Esophagus squamous epithelium (tissue), 5 donors: ENCODE measurements around the gene ATF4. TPM values are rescaled to one million over a fixed set of nuclear protein-coding genes. Genes with fewer than 3 reads are reported as not detected.

Experiments used
- DNase-seq: peaks from one replicate; lab custom pipeline; 2025; lab: John Stamatoyannopoulos, UW
- H3K27ac ChIP-seq, 4 donors: fragments of 200-600 bp; sonication (generic); one replicate each; pipeline ENCODE4 v1.5.1; 2016 to 2019; ENCODE audit warnings: mild to moderate bottlenecking in 1 of 4
- H3K27me3 ChIP-seq, 4 donors: fragments of 200-600 bp; sonication (generic); 1 replicate in 3 of 4; 2 replicates in 1 of 4; pipeline versions ENCODE4 v1.5.1 to v1.6.0; 2017 to 2021; ENCODE audit warnings: antibody characterized with exemption in 1 of 4
- H3K36me3 ChIP-seq, 3 donors: fragments of 200-600 bp; sonication (generic); one replicate each; pipeline ENCODE4 v1.5.1; 2016 to 2019
- H3K4me1 ChIP-seq, 3 donors: fragments of 200-600 bp; sonication (generic); one replicate each; pipeline ENCODE4 v1.5.1; 2017 to 2019
- H3K4me3 ChIP-seq, 4 donors: fragments of 200-600 bp; sonication (generic); 1 replicate in 3 of 4; 2 replicates in 1 of 4; pipeline ENCODE4 v1.5.1; 2016 to 2019; ENCODE audit warnings: mild to moderate bottlenecking in 2 of 4, moderate library complexity in 1 of 4
- H3K9me3 ChIP-seq, 3 donors: fragments of 200-600 bp; sonication (generic); one replicate each; pipeline ENCODE4 v1.5.1; 2016 to 2019
- POLR2A ChIP-seq, 4 donors: fragments of 450-650 bp; IDR thresholded peaks; one replicate each; pipeline ENCODE4 v1.6.1; 2017; ENCODE audit warnings: antibody characterized with exemption in 4 of 4, mild to moderate bottlenecking in 4 of 4, moderate library complexity in 3 of 4
- WGBS, 2 donors: methylation state at CpG; one replicate each; pipeline ENCODE4 v1.1.5; 2018; 5-methylcytosine and 5-hydroxymethylcytosine counted together
- intact Hi-C: fragments of 100-400 bp; cut with DNase I; formaldehyde crosslinking; loops from one replicate; pipeline ENCODE4 v1.15.0; 2022
- total RNA-seq, 4 donors: library from RNA; depleted of rRNA; stranded (reverse); fragments of >200 nt; gene quantifications; one replicate each; pipeline ENCODE4 v1.1.0, GENCODE V29; 2016
- TF ChIP-seq, protein P1 (sequence below), 6 experiments: fragments of 450-650 bp in 4 of 6; fragments of 200-600 bp in 2 of 6; sonication (generic) in 2 of 6; IDR thresholded peaks; one replicate each; pipeline ENCODE4 v1.5.1; 2016 to 2019; ENCODE audit warnings: antibody characterized with exemption in 6 of 6, mild to moderate bottlenecking in 4 of 6, moderate library complexity in 4 of 6
- donor health status: DM: yes; HTN: yes; CAD: no.

ATF4 gene
- total RNA-seq, 4 donors from 2014 or later = 170 to 288 (median 234) TPM

GRCh38 chr22:39492186-39492585 lies 28.2 kb upstream of the ATF4 start:
- Histone ChIP-seq H3K4me1 (peaks cover 0 to 40% (median 10%) of the 10 kb centered on the region in 3 donors), H3K27me3 (no peaks in the 10 kb centered on the region), H3K36me3 (no peaks in the 10 kb centered on the region), H3K27ac (no peak overlapping the region), H3K9me3 (no peaks in the 10 kb centered on the region), H3K4me3 (no peak overlapping the region)
- WGBS, 2 donors = 59 to 82% methylated on average over 2 to 3 of the region's 3 CpGs
- intact Hi-C loops = no loop called here
- TF ChIP-seq, protein P1, sequence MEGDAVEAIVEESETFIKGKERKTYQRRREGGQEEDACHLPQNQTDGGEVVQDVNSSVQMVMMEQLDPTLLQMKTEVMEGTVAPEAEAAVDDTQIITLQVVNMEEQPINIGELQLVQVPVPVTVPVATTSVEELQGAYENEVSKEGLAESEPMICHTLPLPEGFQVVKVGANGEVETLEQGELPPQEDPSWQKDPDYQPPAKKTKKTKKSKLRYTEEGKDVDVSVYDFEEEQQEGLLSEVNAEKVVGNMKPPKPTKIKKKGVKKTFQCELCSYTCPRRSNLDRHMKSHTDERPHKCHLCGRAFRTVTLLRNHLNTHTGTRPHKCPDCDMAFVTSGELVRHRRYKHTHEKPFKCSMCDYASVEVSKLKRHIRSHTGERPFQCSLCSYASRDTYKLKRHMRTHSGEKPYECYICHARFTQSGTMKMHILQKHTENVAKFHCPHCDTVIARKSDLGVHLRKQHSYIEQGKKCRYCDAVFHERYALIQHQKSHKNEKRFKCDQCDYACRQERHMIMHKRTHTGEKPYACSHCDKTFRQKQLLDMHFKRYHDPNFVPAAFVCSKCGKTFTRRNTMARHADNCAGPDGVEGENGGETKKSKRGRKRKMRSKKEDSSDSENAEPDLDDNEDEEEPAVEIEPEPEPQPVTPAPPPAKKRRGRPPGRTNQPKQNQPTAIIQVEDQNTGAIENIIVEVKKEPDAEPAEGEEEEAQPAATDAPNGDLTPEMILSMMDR (IDR thresholded peaks at IDR 0.05) = no peak
- TF ChIP-seq POLR2A (IDR thresholded peaks at IDR 0.05) = no peak
- DNase-seq = no peak

GRCh38 chr22:39493759-39494158 lies 26.6 kb upstream of the ATF4 start:
- no peaks in the 10 kb centered on the region for H3K9me3 ChIP-seq
- intact Hi-C loops = no loop called here
- peaks cover 4 to 56% (median 13%) of the 10 kb centered on the region in 3 donors for H3K4me1 ChIP-seq
- no peak overlapping the region for H3K4me3 ChIP-seq
- no peak for DNase-seq
- H3K27ac ChIP-seq = no peak overlapping the region
- TF ChIP-seq, protein P1 (IDR thresholded peaks at IDR 0.05) = no peak
- TF ChIP-seq POLR2A (IDR thresholded peaks at IDR 0.05) = no peak
- H3K36me3 ChIP-seq = no peaks in the 10 kb centered on the region
- WGBS, 2 donors = 29 to 49% methylated on average over 4 of the region's 4 CpGs
- no peaks in the 10 kb centered on the region for H3K27me3 ChIP-seq

GRCh38 chr22:39494471-39495120 lies 25.8 kb upstream of the ATF4 start:
- no peak for DNase-seq
- no peaks in the 10 kb centered on the region for H3K36me3 ChIP-seq
- H3K9me3 ChIP-seq = no peaks in the 10 kb centered on the region
- peaks cover 5 to 63% (median 13%) of the 10 kb centered on the region in 3 donors for H3K4me1 ChIP-seq
- no peak overlapping the region for H3K4me3 ChIP-seq
- 64 to 78% methylated on average over 9 to 10 of the region's 10 CpGs for WGBS, 2 donors
- intact Hi-C loops = no loop called here
- H3K27ac ChIP-seq = no peak overlapping the region
- no peak for TF ChIP-seq POLR2A (IDR thresholded peaks at IDR 0.05)
- TF ChIP-seq, protein P1 (IDR thresholded peaks at IDR 0.05) = no peak
- no peaks in the 10 kb centered on the region for H3K27me3 ChIP-seq

- TF ChIP-seq, protein P1 (IDR thresholded peaks at IDR 0.05) = peak; percentile 50 to 76 (median 70)
- TF ChIP-seq POLR2A (IDR thresholded peaks at IDR 0.05) = no peak
- intact Hi-C loops = no loop called here
Measured at GRCh38 chr22:39496131-39496838, 24.1 kb upstream of the ATF4 start.

GRCh38 chr22:39497429-39497828 lies 22.9 kb upstream of the ATF4 start:
- WGBS, 2 donors = 77 to 89% methylated on average over 8 of the region's 8 CpGs
- no peaks in the 10 kb centered on the region for H3K36me3 ChIP-seq
- TF ChIP-seq POLR2A (IDR thresholded peaks at IDR 0.05) = no peak
- TF ChIP-seq, protein P1 (IDR thresholded peaks at IDR 0.05) = no peak
- no peak for DNase-seq
- no peak overlapping the region for H3K27ac ChIP-seq
- peaks cover 19 to 81% (median 28%) of the 10 kb centered on the region in 3 donors for H3K4me1 ChIP-seq
- no peak overlapping the region for H3K4me3 ChIP-seq
- intact Hi-C loops = no loop called here
- H3K9me3 ChIP-seq = no peaks in the 10 kb centered on the region
- no peaks in the 10 kb centered on the region for H3K27me3 ChIP-seq

More at GRCh38 chr22:39496131-39496838, 24.1 kb upstream of the ATF4 start:
- 14 to 43% methylated on average over 4 to 7 of the region's 13 CpGs for WGBS, 2 donors
- H3K9me3 ChIP-seq = no peaks in the 10 kb centered on the region
- no peaks in the 10 kb centered on the region for H3K36me3 ChIP-seq
- H3K4me3 ChIP-seq = no peak overlapping the region
- peak overlapping the region in 3 of 4 donors; percentile 21 to 41 (median 28) for H3K27ac ChIP-seq
- peaks cover 12 to 73% (median 21%) of the 10 kb centered on the region in 3 donors for H3K4me1 ChIP-seq
- DNase-seq = no peak
- H3K27me3 ChIP-seq = no peaks in the 10 kb centered on the region
